H1 (cell line): Measurements from ENCODE around the gene FAM228B. TPM values are rescaled to one million over a fixed set of nuclear protein-coding genes. Genes with fewer than 3 reads are reported as not detected.

ENCODE experiments used
- CTCF ChIA-PET: fragments of 300-600 bp; sonication (Branson Sonifier 250); formaldehyde crosslinking; loops from one replicate; lab custom pipeline; 2021; ENCODE audit not compliant: partially characterized antibody; lab: Charles Lee
- POLR2A ChIA-PET: fragments of 300-600 bp; sonication (Branson Sonifier 250); formaldehyde crosslinking; loops from one replicate; lab custom pipeline; 2021; ENCODE audit warnings: inconsistent platforms; ENCODE audit not compliant: partially characterized antibody; lab: Charles Lee
- DNase-seq, 2 experiments: peaks; one replicate each; pipeline versions ENCODE4 v3.0.0 to v3.0.0-alpha.2; 2010 to 2022; ENCODE audit warnings: low spot score in 2 of 2, low read depth in 1 of 2, mixed read lengths in 1 of 2
- FAIRE-seq: peaks from 2 replicates; lab custom pipeline; 2011; peaks lifted over from hg19 to GRCh38; lab: Jason Lieb, UNC
- H2AFZ ChIP-seq: 2 replicates; pipeline ENCODE4 v1.8.1; 2012; ENCODE audit warnings: low read length, inconsistent platforms
- H2AK5ac ChIP-seq: 2 replicates; pipeline ENCODE4 v1.6.1; 2013; ENCODE audit warnings: low read depth, low read length
- H2BK120ac ChIP-seq: replicated peaks from 2 replicates; pipeline ENCODE3; 2013; ENCODE audit warnings: low read depth, low read length, inconsistent platforms
- H2BK12ac ChIP-seq: 2 replicates; pipeline ENCODE4 v1.6.1; 2013; ENCODE audit warnings: low read depth, low read length
- H2BK15ac ChIP-seq: 2 replicates; pipeline ENCODE4 v1.6.1; 2013; ENCODE audit warnings: low read length
- H2BK20ac ChIP-seq: 2 replicates; pipeline ENCODE4 v1.6.1; 2013; ENCODE audit warnings: low read length
- H2BK5ac ChIP-seq: 2 replicates; pipeline ENCODE4 v1.6.1; 2013; ENCODE audit warnings: low read depth, low read length
- H3K14ac ChIP-seq: 2 replicates; pipeline ENCODE4 v1.6.1; 2013; ENCODE audit warnings: inconsistent platforms; ENCODE audit not compliant: insufficient read length
- H3K18ac ChIP-seq: 2 replicates; pipeline ENCODE4 v1.6.1; 2013; ENCODE audit warnings: low read length; ENCODE audit errors: extremely low read depth
- H3K23ac ChIP-seq: 2 replicates; pipeline ENCODE4 v1.6.1; 2013; ENCODE audit warnings: inconsistent platforms; ENCODE audit not compliant: insufficient read length
- H3K23me2 ChIP-seq: 2 replicates; pipeline ENCODE4 v1.6.1; 2013; ENCODE audit warnings: low read depth, low read length
- H3K27ac ChIP-seq: 2 replicates; pipeline ENCODE4 v1.6.1; 2011; ENCODE audit warnings: low read depth, low read length, inconsistent platforms
- H3K27me3 ChIP-seq, 4 experiments: replicated peaks in 1 of 4; 1 replicate in 1 of 4; 2 replicates in 3 of 4; pipeline versions ENCODE4 v1.6.1 to v1.8.1; 2011 to 2013; ENCODE audit warnings: low read length in 3 of 4, mild to moderate bottlenecking in 3 of 4, inconsistent platforms in 2 of 4, mixed read lengths in 2 of 4, moderate library complexity in 1 of 4; ENCODE audit not compliant: control insufficient read depth in 3 of 4, insufficient read depth in 3 of 4; ENCODE audit errors: extremely low read depth in 1 of 4
- H3K36me3 ChIP-seq, 4 experiments: 2 replicates each; pipeline versions ENCODE4 v1.6.1 to v1.8.1; 2011 to 2013; ENCODE audit warnings: mild to moderate bottlenecking in 4 of 4, low read length in 3 of 4, moderate library complexity in 2 of 4, control low read depth in 1 of 4, inconsistent platforms in 1 of 4; ENCODE audit not compliant: insufficient read depth in 4 of 4, control insufficient read depth in 2 of 4
- H3K4ac ChIP-seq: replicated peaks from 2 replicates; pipeline ENCODE3; 2013; ENCODE audit warnings: low read length, low read depth, mixed read lengths, inconsistent platforms; ENCODE audit not compliant: insufficient read length
- H3K4me1 ChIP-seq, 4 experiments: replicated peaks in 1 of 4; 1 replicate in 1 of 4; 2 replicates in 3 of 4; pipeline versions ENCODE4 v1.6.1 to v1.8.1; 2011 to 2013; ENCODE audit warnings: low read length in 3 of 4, inconsistent platforms in 2 of 4, mixed read lengths in 1 of 4; ENCODE audit not compliant: insufficient read depth in 4 of 4, control insufficient read depth in 3 of 4
- H3K4me2 ChIP-seq, 2 experiments: 2 replicates each; pipeline versions ENCODE4 v1.6.1 to v1.8.1; 2011 to 2013; ENCODE audit warnings: low read depth in 2 of 2, low read length in 2 of 2, control low read depth in 1 of 2, inconsistent platforms in 1 of 2, mild to moderate bottlenecking in 1 of 2; ENCODE audit not compliant: insufficient read depth in 1 of 2
- H3K4me3 ChIP-seq, 4 experiments: fragments of 200-600, 300-600 bp in 1 of 4; sonication (generic), shearing (Covaris generic), sonication (Bioruptor Twin) in 1 of 4; 2 replicates each; pipeline versions ENCODE4 v1.5.1 to v1.8.1; 2011 to 2016; ENCODE audit warnings: low read length in 4 of 4, low read depth in 3 of 4, control low read depth in 2 of 4, inconsistent platforms in 2 of 4, mild to moderate bottlenecking in 2 of 4, mixed read lengths in 1 of 4, moderate library complexity in 1 of 4; ENCODE audit not compliant: insufficient read depth in 2 of 4; ENCODE audit errors: extremely low read depth in 1 of 4
- H3K56ac ChIP-seq: replicated peaks from 2 replicates; pipeline ENCODE3; 2013; ENCODE audit warnings: low read depth, mild to moderate bottlenecking, mixed read lengths, low read length, inconsistent platforms; ENCODE audit not compliant: insufficient read length
- H3K79me1 ChIP-seq: 2 replicates; pipeline ENCODE4 v1.6.1; 2013; ENCODE audit warnings: low read depth, low read length, control low read depth
- H3K79me2 ChIP-seq, 2 experiments: 2 replicates each; pipeline versions ENCODE4 v1.6.1 to v1.8.1; 2012 to 2013; ENCODE audit warnings: low read length in 2 of 2, mild to moderate bottlenecking in 2 of 2, inconsistent platforms in 1 of 2; ENCODE audit not compliant: insufficient read depth in 2 of 2, control insufficient read depth in 1 of 2
- H3K9ac ChIP-seq, 4 experiments: replicated peaks in 1 of 4; 1 replicate in 1 of 4; 2 replicates in 3 of 4; pipeline versions ENCODE4 v1.6.1 to v1.8.1; 2011 to 2013; ENCODE audit warnings: low read depth in 3 of 4, low read length in 3 of 4, control low read depth in 2 of 4, mild to moderate bottlenecking in 2 of 4, moderate library complexity in 2 of 4, inconsistent platforms in 1 of 4; ENCODE audit errors: extremely low read depth in 1 of 4
- H3K9me3 ChIP-seq, 2 experiments: 2 replicates each; pipeline versions ENCODE4 v1.6.1 to v1.8.1; 2012 to 2013; ENCODE audit warnings: mild to moderate bottlenecking in 2 of 2, moderate library complexity in 2 of 2, control low read depth in 1 of 2, inconsistent platforms in 1 of 2, low read depth in 1 of 2, low read length in 1 of 2, mixed read lengths in 1 of 2; ENCODE audit not compliant: insufficient read depth in 2 of 2
- H4K20me1 ChIP-seq, 2 experiments: replicated peaks in 1 of 2; 2 replicates each; pipeline versions ENCODE3 to v1.8.1; 2011 to 2013; ENCODE audit warnings: inconsistent platforms in 2 of 2, low read length in 2 of 2, mild to moderate bottlenecking in 1 of 2; ENCODE audit not compliant: insufficient read depth in 2 of 2, control insufficient read depth in 1 of 2
- H4K5ac ChIP-seq: 2 replicates; pipeline ENCODE4 v1.6.1; 2013; ENCODE audit warnings: low read length, low read depth, mixed read lengths, inconsistent platforms; ENCODE audit not compliant: insufficient read length
- H4K8ac ChIP-seq: 2 replicates; pipeline ENCODE4 v1.8.0; 2013; ENCODE audit warnings: mild to moderate bottlenecking, moderate library complexity, low read length, inconsistent platforms; ENCODE audit not compliant: insufficient read depth; ENCODE audit errors: extremely low read depth
- H4K91ac ChIP-seq: replicated peaks from 2 replicates; pipeline ENCODE3; 2013; ENCODE audit warnings: low read length, mixed read lengths, inconsistent platforms; ENCODE audit not compliant: insufficient read length
- ATF2 ChIP-seq: IDR thresholded peaks from 2 replicates; pipeline ENCODE4 v1.6.1; 2012; ENCODE audit warnings: low read length, inconsistent platforms
- BCL11A ChIP-seq, 2 experiments: IDR thresholded peaks; one replicate each; pipeline ENCODE4 v1.6.1; 2011; ENCODE audit warnings: low read depth in 2 of 2, low read length in 2 of 2, mild to moderate bottlenecking in 2 of 2
- BRCA1 ChIP-seq: IDR thresholded peaks from 2 replicates; pipeline ENCODE4 v1.6.1; 2012; ENCODE audit warnings: low read depth, low read length, improper control_type of control experiment
- CBX5 ChIP-seq: fragments of 300-800, 300-1000 bp; sonication (generic); IDR thresholded peaks from 2 replicates; pipeline ENCODE4 v1.7.1; 2016; ENCODE audit warnings: antibody characterized with exemption, low read length, low read depth
- CHD2 ChIP-seq: IDR thresholded peaks from 2 replicates; pipeline ENCODE4 v1.6.1; 2012; ENCODE audit warnings: low read length, improper control_type of control experiment
- FOSL1 ChIP-seq: IDR thresholded peaks from 2 replicates; pipeline ENCODE4 v1.6.1; 2011; ENCODE audit warnings: mild to moderate bottlenecking, low read depth, low read length, moderate library complexity; ENCODE audit not compliant: insufficient read depth
- RNF2 ChIP-seq: fragments of 200-900, 300-1000 bp; sonication (generic); IDR thresholded peaks from 2 replicates; pipeline ENCODE4 v1.7.1; 2016; ENCODE audit warnings: borderline replicate concordance, low read depth, mild to moderate bottlenecking, antibody characterized with exemption, low read length; ENCODE audit not compliant: poor library complexity, severe bottlenecking; ENCODE audit errors: missing control alignments
- SIRT6 ChIP-seq: IDR thresholded peaks from one replicate; pipeline ENCODE4 v1.7.1; 2012; ENCODE audit warnings: low read length, inconsistent platforms
- TAF1 ChIP-seq: IDR thresholded peaks from 2 replicates; pipeline ENCODE4 v1.6.1; 2011; ENCODE audit warnings: mild to moderate bottlenecking, low read depth, low read length
- TCF12 ChIP-seq: IDR thresholded peaks from 2 replicates; pipeline ENCODE4 v1.6.1; 2011; ENCODE audit warnings: low read depth, mild to moderate bottlenecking, low read length
- WGBS, 2 experiments: shearing (Covaris generic) in 1 of 2; methylation state at CpG; one replicate each; pipeline versions ENCODE4 v1.1.6 to v1.1.7; 2013 to 2015; ENCODE audit warnings: low lambda C conversion rate in 2 of 2, mixed read lengths in 2 of 2, inconsistent platforms in 1 of 2, low coverage in 1 of 2, missing lambda C conversion rate in 1 of 2; ENCODE audit not compliant: insufficient replicate concordance in 2 of 2, insufficient coverage in 1 of 2, insufficient read length in 1 of 2; ENCODE audit errors: extremely low coverage in 1 of 2, missing lambda C conversion rate in 1 of 2; 5-methylcytosine and 5-hydroxymethylcytosine counted together
- polyA plus RNA-seq, 7 experiments: library from polyadenylated mRNA; depleted of rRNA in 3 of 7; stranded (reverse) in 5 of 7; unstranded in 2 of 7; fragments of >200 nt in 5 of 7; fragments of 200-250 nt in 2 of 7; gene quantifications; 1 replicate in 5 of 7; 2 replicates in 1 of 7; 4 replicates in 1 of 7; pipeline versions ENCODE4 v1.2.1 to v1.2.3, GENCODE V29; 2011 to 2013; ENCODE audit warnings: missing spikeins in 2 of 7, mixed read lengths in 2 of 7
- total RNA-seq: library from RNA; stranded (reverse); fragmentation: NEBNext Ultra II Directional; extraction: Animal tissue kit (Norgen Biotek cat#: 25700); gene quantifications from 2 replicates; pipeline ENCODE4 v1.2.1, GENCODE V29; 2021
- TF ChIP-seq, protein P1 (sequence below): IDR thresholded peaks from 2 replicates; pipeline ENCODE4 v1.6.1; 2011; ENCODE audit warnings: low read depth, mild to moderate bottlenecking, low read length; ENCODE audit not compliant: insufficient read depth

FAM228B gene
- total and polyA plus RNA-seq, 2 of the 8 experiments (the other 6 are each of a cell fraction or from before 2014, with no cell fraction given): 1.4 to 3.2 TPM

GRCh38 chr2:24181849-24182248, 58.6 kb downstream of the FAM228B start:
- H4K91ac ChIP-seq: no peak overlapping the region
- no peaks in the 10 kb centered on the region for H4K20me1 ChIP-seq
- no peak overlapping the region for H2AFZ ChIP-seq
- no peak overlapping the region for H2BK20ac ChIP-seq
- H3K27ac ChIP-seq: no peak overlapping the region
- no peak overlapping the region for H3K4me2 ChIP-seq
- H3K9me3 ChIP-seq: no peaks in the 10 kb centered on the region
- H4K5ac ChIP-seq: no peak overlapping the region
- no peak overlapping the region for H2BK5ac ChIP-seq
- no peak overlapping the region for H2AK5ac ChIP-seq
- no peak overlapping the region for H2BK120ac ChIP-seq
- H3K4me1 ChIP-seq: no peaks in the 10 kb centered on the region
- FAIRE-seq: no peak
- H3K4ac ChIP-seq: no peak overlapping the region
- no peak overlapping the region for H3K23ac ChIP-seq
- 89% methylated on average over 6 of the region's 6 CpGs; no CpG with 5 or more reads in 1 of the 2 experiments for WGBS, 2 experiments
- no peak overlapping the region for H4K8ac ChIP-seq
- no peak for DNase-seq
- H3K27me3 ChIP-seq: no peaks in the 10 kb centered on the region
- H3K79me1 ChIP-seq: no peaks in the 10 kb centered on the region
- ChIA-PET POLR2A (interaction anchor here (1.6 kb wide), 1 partner anchor 98 kb away, joined by 4 read pairs; the partner anchor contains the start of gene TP53I3), CTCF (interaction anchor here (1.8 kb wide), 1 partner anchor 20 kb away, joined by 4 read pairs; no protein-coding TSS in a partner anchor)
- H3K79me2 ChIP-seq: no peaks in the 10 kb centered on the region
- no peak overlapping the region for H3K56ac ChIP-seq
- no peak overlapping the region for H3K18ac ChIP-seq
- no peak overlapping the region for H2BK12ac ChIP-seq
- no peaks in the 10 kb centered on the region for H3K23me2 ChIP-seq
- H3K14ac ChIP-seq: no peak overlapping the region
- no peak overlapping the region for H3K9ac ChIP-seq
- H3K4me3 ChIP-seq: no peak overlapping the region
- no peak overlapping the region for H2BK15ac ChIP-seq
- no peaks in the 10 kb centered on the region for H3K36me3 ChIP-seq
- TF ChIP-seq ATF2 (no peak), TCF12 (no peak), RNF2 (no peak), BCL11A (IDR thresholded peaks at IDR 0.05; ENCODE audit: low read depth in 2 of 2, low read length in 2 of 2) (no peak), CHD2 (no peak), FOSL1 (no peak), BRCA1 (no peak), TAF1 (no peak), SIRT6 (no peak), CBX5 (no peak)
- TF ChIP-seq, protein P1, sequence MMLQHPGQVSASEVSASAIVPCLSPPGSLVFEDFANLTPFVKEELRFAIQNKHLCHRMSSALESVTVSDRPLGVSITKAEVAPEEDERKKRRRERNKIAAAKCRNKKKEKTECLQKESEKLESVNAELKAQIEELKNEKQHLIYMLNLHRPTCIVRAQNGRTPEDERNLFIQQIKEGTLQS: no peak
